Measurements from ENCODE around the gene MCF2.

The MCF2 gene

DNA sequence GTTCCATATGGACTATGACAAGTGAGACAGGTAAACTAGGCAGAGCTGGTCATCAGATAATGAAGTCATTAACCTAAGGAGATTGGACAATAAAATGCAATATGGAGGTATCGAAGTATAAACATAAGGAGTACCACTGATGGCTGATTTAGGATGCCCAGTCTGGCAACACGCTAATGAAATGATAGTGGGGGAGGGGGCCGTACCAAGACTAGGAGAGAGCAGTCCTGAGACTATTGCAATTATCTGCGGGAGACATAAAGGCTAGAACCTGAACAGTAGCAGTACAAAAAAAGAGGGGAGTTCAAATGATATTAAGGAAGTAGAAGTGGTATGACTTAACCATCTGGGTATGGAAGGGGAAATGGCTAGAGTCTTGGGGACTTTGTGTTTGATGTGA lies 175.1 kb downstream of the MCF2 start:
- H3K9me3 ChIP-seq (ENCODE audit: control insufficient read depth, insufficient read depth, low read length): no peaks in the 10 kb centered on the region
- no peaks in the 10 kb centered on the region for H3K4me1 ChIP-seq (ENCODE audit: control insufficient read depth, insufficient read depth, low read length)
- no peak overlapping the region for H3K9ac ChIP-seq (ENCODE audit: low read depth, low read length)
- no peaks in the 10 kb centered on the region for H3K36me3 ChIP-seq (ENCODE audit: control insufficient read depth, insufficient read depth, low read length)
- H3K4me3 ChIP-seq (ENCODE audit: low read depth, low read length): no peak overlapping the region
- H3K27me3 ChIP-seq (ENCODE audit: control insufficient read depth, insufficient read depth, low read length): no peaks in the 10 kb centered on the region

Measured in iPS-15b (cell line).